ENCODE results near the gene NTN4.

DNA sequence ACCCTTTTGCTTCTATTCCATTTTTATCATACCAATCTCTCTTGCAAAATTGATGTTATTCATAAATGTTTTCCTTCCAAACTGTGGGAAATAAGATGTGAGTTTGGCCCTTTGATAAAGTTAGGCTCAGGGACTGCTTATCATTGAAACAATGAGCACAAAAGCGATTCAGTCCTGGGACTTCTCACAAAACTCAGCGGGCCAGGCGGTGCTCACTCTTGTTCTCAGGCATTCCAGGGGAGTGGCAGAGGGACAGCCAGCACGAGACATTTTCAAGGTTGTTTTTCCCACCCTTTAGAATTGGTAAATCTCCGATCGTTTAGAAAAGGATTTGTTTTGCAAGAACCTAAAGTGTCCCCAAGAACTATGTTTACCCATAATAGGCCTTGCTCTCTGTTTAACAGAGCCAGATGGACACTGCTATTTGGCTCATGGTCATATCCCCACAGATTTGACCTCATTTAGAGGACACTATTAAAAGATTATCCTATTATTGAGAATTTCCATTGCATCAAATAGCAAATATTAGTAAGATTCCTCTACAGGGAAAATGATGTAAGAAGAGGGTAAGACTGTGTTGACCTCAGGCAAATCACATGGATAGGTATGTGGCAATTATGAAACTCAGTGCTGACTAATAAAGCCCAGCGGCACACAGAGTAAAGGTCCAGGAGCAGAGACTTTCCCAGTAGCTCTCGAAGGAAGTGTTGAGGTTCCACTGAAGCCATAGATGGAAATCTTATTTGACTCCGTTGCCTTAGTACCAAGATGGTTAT is 136.6 kb downstream of the NTN4 start:
- TF ChIP-seq EZH2 (IDR thresholded peaks at IDR 0.05; ENCODE audit: insufficient read depth, poor library complexity, severe bottlenecking) = no peak
- no peak for TF ChIP-seq EZH2phosphoT487 (IDR thresholded peaks at IDR 0.05; ENCODE audit: insufficient read depth, low read depth)
